Measurements from ENCODE around the gene MAPK8. TPM values are rescaled to one million over a fixed set of nuclear protein-coding genes. Genes with fewer than 3 reads are reported as not detected.

MAPK8 gene
- total RNA-seq, 1 donor from 2014 or later, result 47.9 TPM

GRCh38 chr10:48449501-48450232, 143.2 kb downstream of the MAPK8 start:
- Histone ChIP-seq H3K27me3 (ENCODE audit: low read depth) (no peaks in the 10 kb centered on the region), H3K4me3 (no peak overlapping the region), H3K36me3 (no peaks in the 10 kb centered on the region), H3K4me1 (no peaks in the 10 kb centered on the region), H3K27ac (no peak overlapping the region), H3K9me3 (no peaks in the 10 kb centered on the region)
- DNase-seq, result no peak
- no peak for TF ChIP-seq CTCF (IDR thresholded peaks at IDR 0.05)
- ATAC-seq, result no peak
- intact Hi-C loops (cut with DNase I), result no loop called here

GRCh38 chr10:48450233-48450740, 143.8 kb downstream of the MAPK8 start:
- Histone ChIP-seq H3K36me3 (no peaks in the 10 kb centered on the region), H3K27ac (no peak overlapping the region), H3K4me3 (no peak overlapping the region), H3K4me1 (no peaks in the 10 kb centered on the region), H3K9me3 (no peaks in the 10 kb centered on the region), H3K27me3 (ENCODE audit: low read depth) (no peaks in the 10 kb centered on the region)
- DNase-seq (no peak), ATAC-seq (no peak)
- intact Hi-C loops (cut with DNase I), result no loop called here
- TF ChIP-seq CTCF (IDR thresholded peaks at IDR 0.05), result no peak

- Histone ChIP-seq H3K27ac (no peak overlapping the region), H3K27me3 (ENCODE audit: low read depth) (no peaks in the 10 kb centered on the region), H3K4me1 (no peaks in the 10 kb centered on the region), H3K9me3 (no peaks in the 10 kb centered on the region), H3K36me3 (no peaks in the 10 kb centered on the region), H3K4me3 (no peak overlapping the region)
- TF ChIP-seq CTCF (IDR thresholded peaks at IDR 0.05), result no peak
- DNase-seq (no peak), ATAC-seq (no peak)
- intact Hi-C loops (cut with DNase I), result no loop called here
Measured at GRCh38 chr10:48450741-48451466, 144.4 kb downstream of the MAPK8 start.

GRCh38 chr10:48451969-48452878, 145.7 kb downstream of the MAPK8 start:
- TF ChIP-seq CTCF (IDR thresholded peaks at IDR 0.05), result no peak
- DNase-seq (no peak), ATAC-seq (no peak)
- Histone ChIP-seq H3K27me3 (ENCODE audit: low read depth) (no peaks in the 10 kb centered on the region), H3K9me3 (no peaks in the 10 kb centered on the region), H3K4me1 (no peaks in the 10 kb centered on the region), H3K27ac (no peak overlapping the region), H3K36me3 (no peaks in the 10 kb centered on the region), H3K4me3 (no peak overlapping the region)
- intact Hi-C loops (cut with DNase I), result no loop called here

- DNase-seq (no peak), ATAC-seq (no peak)
- intact Hi-C loops (cut with DNase I), result no loop called here
- no peaks in the 10 kb centered on the region for H3K9me3 ChIP-seq
- no peaks in the 10 kb centered on the region for H3K27me3 ChIP-seq (ENCODE audit: low read depth)
- TF ChIP-seq CTCF (IDR thresholded peaks at IDR 0.05), result no peak
- H3K36me3 ChIP-seq, result no peaks in the 10 kb centered on the region
- H3K4me3 ChIP-seq, result no peak overlapping the region
- H3K4me1 ChIP-seq, result no peaks in the 10 kb centered on the region
- no peak overlapping the region for H3K27ac ChIP-seq
Measured at GRCh38 chr10:48452879-48453412, 146.5 kb downstream of the MAPK8 start.

All from lower lobe of right lung (tissue), 2 donors.